ENCODE results near the gene PEX1. TPM values are rescaled to one million over a fixed set of nuclear protein-coding genes. Genes with fewer than 3 reads are reported as not detected.
"Not testable (repeated sequence)": the region's sequence is repeated elsewhere in the genome, so short reads cannot be mapped to it uniquely, and the experiment has no call there.

The PEX1 gene
- total RNA-seq, 8 experiments from 2014 or later: 19.2 to 51.9 (median 25.9) TPM

GRCh38 chr7:92442720-92443119 is 85.6 kb downstream of the PEX1 start:
- WGBS, 10 experiments: 0 to 100% (median 65%) methylated on average over 1 of the region's 2 CpGs; no CpG with 5 or more reads in 4 of the 10 experiments
- H3K27ac ChIP-seq; H3K4me3 ChIP-seq; H3K4me1 ChIP-seq (replicated peaks in 1 of 2); ATAC-seq (replicated peaks in 6 of 8): not testable (repeated sequence)
- in situ Hi-C loops (cut with MboI; ENCODE audit: low pct_unique_long_range_greater_than_20kb in 2 of 9, low sequenced_read_pairs in 9 of 9, unreplicated experiment in 9 of 9): loop anchor here in 1 of 9 experiments (25.0 kb wide), 1 partner anchor 205 kb away; the partner anchor contains the start of genes ANKIB1 and KRIT1

DNA sequence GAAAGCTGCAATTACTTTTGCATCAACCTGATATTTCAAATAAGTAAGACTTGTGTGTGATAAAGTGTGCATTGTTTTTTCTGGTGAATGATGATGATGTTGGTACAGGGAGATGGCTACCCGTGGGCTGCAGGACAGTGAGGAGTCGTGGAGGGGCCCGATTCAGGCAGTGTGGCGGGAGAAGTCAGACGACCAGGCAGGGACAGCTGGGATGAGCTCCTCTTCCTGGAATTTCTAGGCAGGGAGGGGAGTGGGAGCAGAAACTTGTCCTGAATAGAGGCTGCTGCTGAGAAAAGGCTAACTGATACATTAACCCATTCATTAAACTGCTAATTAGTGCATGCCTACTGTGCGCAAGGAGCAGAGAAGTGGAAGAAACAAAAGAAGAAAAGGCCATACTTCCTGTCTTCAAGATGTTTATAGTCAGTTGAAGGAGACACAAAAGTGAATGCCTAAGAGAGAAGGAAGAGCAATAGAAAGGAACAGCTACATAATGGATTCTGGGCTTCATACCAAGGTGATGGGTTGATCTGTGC is 90.3 kb downstream of the PEX1 start:
- no peak overlapping the region for H3K27ac ChIP-seq
- in situ Hi-C loops (cut with MboI; ENCODE audit: low pct_unique_long_range_greater_than_20kb in 2 of 9, low sequenced_read_pairs in 9 of 9, unreplicated experiment in 9 of 9): loop anchor here in 1 of 9 experiments (25.0 kb wide), 1 partner anchor 201 kb away; the partner anchor contains the start of genes ANKIB1 and KRIT1
- 34 to 100% (median 79%) methylated on average over 1 to 4 of the region's 6 CpGs; no CpG with 5 or more reads in 2 of the 10 experiments for WGBS, 10 experiments
- no peak overlapping the region for H3K4me3 ChIP-seq
- no peak for ATAC-seq (replicated peaks in 6 of 8)
- H3K4me1 ChIP-seq (replicated peaks in 1 of 2): no peaks in the 10 kb centered on the region

Other genes with a start within 250 kb of the PEX1 start
- gene GATAD1, start 81.0 kb downstream of the PEX1 start, total RNA-seq: 10 to 100 TPM; 20.5 to 44.2 (median 32.8) TPM
- gene ERVW-1, start 50.6 kb downstream of the PEX1 start, total RNA-seq: 1 to 10 TPM in 7 of 8 experiments, under 1 TPM in 1; 0.92 to 3.8 (median 2.1) TPM
- gene RBM48, start 275 bp upstream of the PEX1 start, total RNA-seq: 10 to 100 TPM; 11.4 to 18.3 (median 15.2) TPM
- 10 to 100 TPM; 19.6 to 45.1 (median 30.4) TPM for gene FAM133B, start 61.9 kb upstream of the PEX1 start, total RNA-seq

All from motor neuron (in vitro differentiated cells).